ENCODE results near the gene ANK3. TPM values are rescaled to one million over a fixed set of nuclear protein-coding genes. Genes with fewer than 3 reads are reported as not detected.

ANK3 gene
- total RNA-seq, 4 donors from 2014 or later = 118 to 161 (median 151) TPM

DNA sequence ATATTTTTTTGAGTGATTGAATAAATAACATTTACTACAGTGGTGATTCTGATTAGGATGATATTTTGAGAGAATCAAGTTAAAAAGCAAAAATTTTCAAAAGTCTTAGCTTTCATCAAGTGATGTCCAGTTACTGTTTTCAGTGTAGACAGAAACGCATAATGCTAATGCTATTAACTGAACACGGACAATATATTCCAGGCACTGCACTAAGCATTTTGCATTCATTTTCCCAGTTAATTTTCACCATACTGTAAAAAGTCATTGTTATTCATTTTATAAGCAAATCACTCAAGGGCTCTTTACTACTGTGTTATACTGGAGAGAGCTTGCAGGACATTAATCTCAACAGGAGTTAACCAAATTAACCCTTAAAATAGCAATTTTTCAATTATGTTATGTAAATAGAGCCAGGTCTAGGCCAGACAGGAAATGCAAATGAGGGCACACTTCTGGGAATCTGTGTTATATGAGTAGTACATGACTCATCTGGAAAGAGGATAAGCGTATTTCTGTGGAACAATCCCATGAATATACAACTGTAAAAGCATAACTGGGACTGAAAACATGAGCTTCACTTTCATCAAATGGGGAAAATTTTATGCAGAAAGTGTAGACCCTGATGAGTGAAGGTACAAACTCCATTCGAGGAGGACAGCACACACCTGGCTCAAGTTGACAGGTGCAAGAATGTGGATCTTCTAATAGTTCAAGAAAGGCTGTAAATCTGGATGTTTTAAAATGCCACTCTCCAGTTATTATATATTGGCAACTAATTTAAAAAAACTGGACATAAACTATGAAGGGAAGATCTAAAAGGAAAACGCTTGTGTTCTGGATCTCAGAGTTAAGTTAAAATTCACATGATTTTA lies 75.4 kb downstream of the ANK3 start:
- no peaks in the 10 kb centered on the region for H3K4me1 ChIP-seq
- H3K4me3 ChIP-seq = no peak overlapping the region
- H3K27me3 ChIP-seq = no peaks in the 10 kb centered on the region
- no peak overlapping the region for H3K27ac ChIP-seq
- no peaks in the 10 kb centered on the region for H3K36me3 ChIP-seq
- H3K9me3 ChIP-seq = no peaks in the 10 kb centered on the region
- TF ChIP-seq, protein P1, sequence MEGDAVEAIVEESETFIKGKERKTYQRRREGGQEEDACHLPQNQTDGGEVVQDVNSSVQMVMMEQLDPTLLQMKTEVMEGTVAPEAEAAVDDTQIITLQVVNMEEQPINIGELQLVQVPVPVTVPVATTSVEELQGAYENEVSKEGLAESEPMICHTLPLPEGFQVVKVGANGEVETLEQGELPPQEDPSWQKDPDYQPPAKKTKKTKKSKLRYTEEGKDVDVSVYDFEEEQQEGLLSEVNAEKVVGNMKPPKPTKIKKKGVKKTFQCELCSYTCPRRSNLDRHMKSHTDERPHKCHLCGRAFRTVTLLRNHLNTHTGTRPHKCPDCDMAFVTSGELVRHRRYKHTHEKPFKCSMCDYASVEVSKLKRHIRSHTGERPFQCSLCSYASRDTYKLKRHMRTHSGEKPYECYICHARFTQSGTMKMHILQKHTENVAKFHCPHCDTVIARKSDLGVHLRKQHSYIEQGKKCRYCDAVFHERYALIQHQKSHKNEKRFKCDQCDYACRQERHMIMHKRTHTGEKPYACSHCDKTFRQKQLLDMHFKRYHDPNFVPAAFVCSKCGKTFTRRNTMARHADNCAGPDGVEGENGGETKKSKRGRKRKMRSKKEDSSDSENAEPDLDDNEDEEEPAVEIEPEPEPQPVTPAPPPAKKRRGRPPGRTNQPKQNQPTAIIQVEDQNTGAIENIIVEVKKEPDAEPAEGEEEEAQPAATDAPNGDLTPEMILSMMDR (IDR thresholded peaks at IDR 0.05) = no peak
- TF ChIP-seq POLR2A (IDR thresholded peaks at IDR 0.05) = no peak
- DNase-seq = no peak

DNA sequence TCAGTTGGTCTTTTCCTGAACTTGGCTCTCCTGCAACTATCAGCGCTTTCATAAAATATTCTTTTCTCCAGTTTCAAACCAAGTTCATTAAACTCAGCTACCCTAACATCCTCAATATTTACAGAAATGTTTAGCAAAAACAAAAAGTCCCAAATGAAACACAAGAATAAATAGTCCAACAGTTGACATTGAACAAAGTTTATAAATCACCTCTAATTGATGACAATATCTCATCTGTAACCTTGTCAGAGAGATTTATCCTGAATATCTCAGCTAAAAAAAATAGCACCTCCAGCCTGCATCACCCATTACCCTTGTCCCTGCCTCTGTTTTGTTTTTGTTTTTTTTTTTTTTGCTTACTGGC lies 76.1 kb downstream of the ANK3 start:
- H3K27me3 ChIP-seq = no peaks in the 10 kb centered on the region
- no peak overlapping the region for H3K27ac ChIP-seq
- TF ChIP-seq, protein P1 (IDR thresholded peaks at IDR 0.05) = no peak
- no peak overlapping the region for H3K4me3 ChIP-seq
- DNase-seq = no peak
- no peaks in the 10 kb centered on the region for H3K4me1 ChIP-seq
- H3K36me3 ChIP-seq = no peaks in the 10 kb centered on the region
- H3K9me3 ChIP-seq = no peaks in the 10 kb centered on the region

DNA sequence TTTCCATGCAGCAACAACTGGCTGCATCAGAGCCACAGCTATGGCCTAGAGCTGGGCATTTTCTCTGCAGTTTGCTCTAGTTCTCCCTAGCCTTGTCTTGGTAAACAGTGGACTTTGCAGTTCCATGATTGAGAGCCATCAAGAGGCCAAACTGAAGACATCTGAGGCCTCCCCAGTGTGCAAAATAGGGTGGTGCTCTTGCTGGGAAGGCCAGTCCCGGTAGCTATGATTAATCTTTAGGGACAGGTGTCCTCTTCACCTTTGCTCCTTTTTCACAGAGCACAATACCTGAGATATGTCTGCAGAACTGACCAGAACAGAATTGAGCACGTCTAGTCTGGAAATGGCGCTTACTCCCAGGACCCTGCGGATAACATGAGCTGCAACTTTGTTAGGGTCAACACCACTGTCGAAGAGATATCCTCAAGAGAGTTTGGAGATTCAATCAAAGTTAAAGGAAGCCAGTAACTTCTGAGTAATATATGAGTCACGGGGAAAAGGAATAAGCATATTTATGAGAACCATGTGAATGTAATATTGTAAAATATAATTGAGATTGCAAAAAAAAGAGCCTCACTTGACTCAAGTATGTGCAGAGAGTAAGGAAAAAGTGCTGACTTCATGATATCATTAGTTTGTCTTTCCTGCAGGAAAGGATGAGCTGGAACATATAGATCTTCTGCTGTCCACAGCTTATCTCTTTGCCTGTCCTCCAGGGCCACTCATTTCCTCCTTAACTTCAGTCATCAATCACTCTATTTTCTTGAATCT lies 76.7 kb downstream of the ANK3 start:
- DNase-seq = no peak
- no peaks in the 10 kb centered on the region for H3K4me1 ChIP-seq
- no peak overlapping the region for H3K27ac ChIP-seq
- H3K36me3 ChIP-seq = no peaks in the 10 kb centered on the region
- H3K9me3 ChIP-seq = no peaks in the 10 kb centered on the region
- H3K4me3 ChIP-seq = no peak overlapping the region
- TF ChIP-seq POLR2A (IDR thresholded peaks at IDR 0.05) = no peak
- TF ChIP-seq, protein P1 (IDR thresholded peaks at IDR 0.05) = no peak
- H3K27me3 ChIP-seq = no peaks in the 10 kb centered on the region

DNA sequence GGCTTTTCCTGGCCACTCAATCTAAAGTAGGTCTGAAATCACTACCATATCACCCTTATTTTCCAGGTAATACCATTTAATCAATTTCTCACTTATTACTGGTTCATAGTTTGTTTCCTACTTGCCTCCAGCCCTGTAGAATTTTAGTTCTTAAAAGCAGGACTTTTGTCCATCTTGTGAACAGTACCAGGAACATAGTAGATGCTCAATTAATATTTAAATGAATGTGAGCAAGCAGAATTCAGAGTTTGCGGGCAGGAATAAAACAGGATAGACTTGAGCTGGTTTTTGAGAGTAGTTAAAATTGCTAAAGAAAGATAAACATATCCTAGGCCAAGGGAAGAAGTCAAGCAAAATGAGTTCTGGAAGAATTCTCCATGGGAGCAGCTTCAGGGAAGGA lies 77.9 kb downstream of the ANK3 start:
- Histone ChIP-seq H3K4me3 (no peak overlapping the region), H3K36me3 (no peaks in the 10 kb centered on the region)
- TF ChIP-seq, protein P1 (IDR thresholded peaks at IDR 0.05) = no peak

DNA sequence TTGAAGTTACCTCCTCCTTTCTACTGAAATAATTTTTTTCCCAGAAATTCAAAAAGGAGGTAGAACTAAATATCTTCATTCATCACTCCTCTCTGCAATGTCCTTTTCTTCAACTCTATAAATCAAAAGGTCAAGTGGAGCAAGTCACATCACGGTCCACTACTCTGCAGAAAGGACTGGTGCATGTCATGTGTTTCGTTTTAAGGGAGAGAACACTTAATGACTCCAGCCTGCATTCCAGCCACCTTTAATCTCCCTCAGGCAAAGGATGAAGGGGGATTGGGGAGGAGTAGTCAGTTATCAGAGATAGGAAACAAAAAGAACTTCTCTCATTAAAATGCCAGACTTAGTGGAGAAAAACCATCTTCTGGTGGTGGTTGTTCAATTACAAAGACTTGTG lies 78.9 kb downstream of the ANK3 start:
- Histone ChIP-seq H3K9me3 (no peaks in the 10 kb centered on the region), H3K27me3 (no peaks in the 10 kb centered on the region), H3K27ac (no peak overlapping the region), H3K36me3 (no peaks in the 10 kb centered on the region), H3K4me3 (no peak overlapping the region), H3K4me1 (no peaks in the 10 kb centered on the region)
- TF ChIP-seq, protein P1 (IDR thresholded peaks at IDR 0.05) = no peak
- TF ChIP-seq POLR2A (IDR thresholded peaks at IDR 0.05) = no peak
- no peak for DNase-seq

More for the DNA sequence above, 77.9 kb downstream of the ANK3 start:
- no peaks in the 10 kb centered on the region for H3K27me3 ChIP-seq
- no peak for DNase-seq
- H3K27ac ChIP-seq = no peak overlapping the region
- no peaks in the 10 kb centered on the region for H3K4me1 ChIP-seq
- no peaks in the 10 kb centered on the region for H3K9me3 ChIP-seq
